MM.1S (cell line): Measurements from ENCODE around the gene STAG1.

Experiments used
- CTCF ChIP-seq: fragments of 300-600 bp; sonication (generic); IDR thresholded peaks from 2 replicates; pipeline ENCODE4 v1.5.1; 2016; ENCODE audit warnings: antibody characterized with exemption, low read length, mixed read lengths
- EZH2phosphoT487 ChIP-seq: fragments of 300-600 bp; sonication (generic); IDR thresholded peaks from 2 replicates; pipeline ENCODE4 v1.6.1; 2018; ENCODE audit warnings: antibody characterized with exemption, low read length

DNA sequence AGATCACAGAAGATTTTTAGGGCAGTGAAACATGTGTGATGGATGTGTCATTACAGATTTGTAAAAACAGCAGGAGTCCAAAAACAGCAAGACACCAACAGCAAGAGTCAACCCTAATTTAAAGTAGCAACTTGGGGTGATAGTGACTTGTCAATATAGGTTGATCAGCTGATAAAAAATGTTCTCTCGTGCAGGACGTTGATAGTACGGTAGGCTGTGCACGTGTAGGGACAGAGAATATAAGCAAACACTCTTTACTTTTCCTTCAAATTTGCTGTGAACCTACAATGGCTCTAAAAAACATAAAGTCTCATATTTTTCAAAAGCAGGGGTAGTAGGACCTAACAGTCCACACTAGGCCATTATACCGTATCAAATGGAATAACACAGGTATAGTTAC, 120.8 kb downstream of the STAG1 start:
- no peak for TF ChIP-seq CTCF
- TF ChIP-seq EZH2phosphoT487, result no peak
